Stimulated activated CD8-positive, alpha-beta memory T cell treated with anti-CD3 and anti-CD28 coated beads, Interleukin-4, amount 100 ng/mL, for 4 hours (primary cell): Measurements from ENCODE around the gene NFIB.

Experiments used
- DNase-seq, 2 donors: peaks; one replicate each; pipeline ENCODE4 v3.0.0-alpha.2; 2020; ENCODE audit warnings: low read depth in 2 of 2, low spot score in 1 of 2

NFIB gene

DNA sequence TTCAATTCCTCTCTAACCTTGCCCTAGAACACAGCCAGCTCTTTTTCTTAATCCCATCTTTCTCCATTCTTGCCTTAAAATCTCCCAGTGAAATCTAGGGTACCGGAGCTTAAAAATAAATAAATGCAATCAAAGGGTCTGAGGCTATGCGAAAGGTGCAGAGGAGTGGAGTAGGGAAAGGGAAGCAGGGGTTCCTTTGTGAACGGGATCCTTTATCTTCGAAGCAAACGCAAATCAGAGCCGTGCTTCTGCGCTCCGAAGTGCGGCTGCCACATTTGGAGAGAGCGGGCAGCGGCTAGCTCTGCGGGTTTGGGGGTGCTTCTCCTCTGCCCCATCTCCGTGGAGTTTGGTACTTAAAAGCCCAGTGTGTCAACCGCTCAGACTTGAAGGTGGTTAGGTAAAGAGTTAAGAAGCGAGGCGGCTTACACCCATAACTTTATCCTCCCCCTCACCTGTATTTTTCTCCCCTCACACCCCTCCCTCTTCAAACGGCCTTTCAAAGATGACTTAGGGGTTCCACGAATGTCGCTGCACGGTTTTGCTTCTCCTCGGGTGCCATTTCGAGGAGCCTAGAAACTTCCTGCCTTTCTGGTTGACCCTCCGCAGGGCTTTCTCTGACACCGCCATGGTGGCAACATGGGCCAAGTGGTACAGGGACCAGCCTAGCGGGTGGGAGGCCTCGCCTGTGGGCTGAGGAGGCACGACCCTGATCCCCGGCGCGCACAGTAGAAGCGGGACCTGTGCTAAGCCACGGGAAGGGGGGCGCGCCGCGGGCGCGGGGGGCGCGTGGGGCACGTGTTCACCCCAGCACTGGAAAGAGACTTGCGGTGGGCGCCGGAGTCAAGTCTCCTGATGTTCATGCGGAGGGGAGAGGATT lies 31.7 kb upstream of the NFIB start:
- DNase-seq = no peak

GRCh38 chr9:14344941-14345353 lies 31.0 kb upstream of the NFIB start:
- DNase-seq = no peak

GRCh38 chr9:14344053-14344524 lies 30.1 kb upstream of the NFIB start:
- no peak for DNase-seq

DNA sequence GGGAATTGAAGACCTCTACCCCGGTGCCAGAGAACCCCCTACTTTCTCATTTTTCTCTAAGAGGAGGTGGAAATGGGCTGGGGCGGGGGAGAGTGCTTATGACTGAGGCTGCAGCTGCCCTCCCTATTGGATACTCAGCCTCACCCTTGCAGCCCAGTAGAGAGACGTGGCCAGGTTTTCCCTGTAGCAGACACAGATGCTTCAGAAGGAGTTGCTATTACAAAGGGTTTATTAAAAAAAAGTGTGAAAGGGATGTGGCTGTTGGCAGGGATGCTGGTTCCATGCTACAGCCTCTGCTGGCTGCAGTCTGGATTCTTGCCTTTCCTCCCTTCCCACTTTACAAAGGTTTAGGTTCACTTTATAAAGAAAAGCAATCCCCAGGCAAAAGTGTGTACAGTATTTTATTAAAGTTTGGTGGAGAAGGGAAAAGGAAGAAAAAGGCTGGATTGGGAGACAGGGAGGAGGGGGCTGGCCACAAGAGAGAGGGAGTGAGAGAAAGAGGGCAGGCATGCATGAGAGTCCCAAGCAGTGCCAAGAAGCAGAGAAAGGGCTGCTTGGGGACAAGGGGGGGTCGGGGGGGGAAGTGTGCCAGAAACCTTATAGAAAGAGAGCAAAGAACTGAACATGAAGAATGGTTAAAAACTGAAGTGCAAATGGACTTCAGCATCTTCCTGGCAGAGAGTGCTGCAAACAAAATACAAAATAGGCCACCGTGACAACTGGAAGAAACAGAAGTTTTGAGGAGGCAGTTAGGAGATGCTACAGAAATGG lies 29.5 kb upstream of the NFIB start:
- no peak for DNase-seq

DNA sequence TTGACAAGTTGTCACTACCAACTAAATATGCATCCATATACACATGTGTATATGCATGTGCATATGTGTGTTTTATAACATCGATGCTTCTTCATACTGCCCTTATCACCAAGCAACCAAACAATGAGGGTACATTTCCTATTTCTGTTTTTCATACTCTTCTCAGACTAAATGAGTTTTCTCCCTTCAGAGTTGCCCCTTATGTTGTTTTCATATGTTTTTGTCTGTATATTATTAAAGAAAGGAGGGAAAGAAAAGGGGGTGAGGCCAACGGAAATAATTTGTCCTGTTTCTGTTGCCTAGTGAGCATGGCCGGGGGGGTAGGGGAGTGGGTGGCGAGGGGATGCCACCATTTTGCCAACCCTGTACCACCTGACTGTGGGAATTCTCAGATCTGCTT lies 28.8 kb upstream of the NFIB start:
- no peak for DNase-seq

GRCh38 chr9:14341437-14342122 lies 27.6 kb upstream of the NFIB start:
- DNase-seq = no peak

GRCh38 chr9:14340994-14341393 lies 27.1 kb upstream of the NFIB start:
- DNase-seq = no peak

GRCh38 chr9:14340219-14340873 lies 26.4 kb upstream of the NFIB start:
- DNase-seq = no peak

DNA sequence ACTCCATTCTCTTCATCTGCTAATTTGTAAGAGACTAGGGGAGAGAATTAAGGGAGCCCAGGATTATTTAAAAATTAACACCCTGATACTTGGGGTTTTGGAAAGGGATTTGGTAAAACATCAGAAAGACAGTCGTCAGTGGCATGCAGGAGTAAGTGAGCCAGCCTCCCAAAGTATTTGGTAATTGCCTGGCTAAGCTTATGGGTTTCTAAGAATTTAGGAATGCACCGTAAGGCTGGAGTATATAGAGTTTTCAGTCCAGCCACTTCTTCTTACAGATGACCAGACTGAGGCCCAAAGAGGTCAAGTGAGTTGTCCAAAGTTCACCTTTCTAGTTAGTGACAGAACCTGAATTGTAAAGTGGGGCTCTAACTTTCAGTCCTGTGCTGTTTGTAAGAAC lies 25.8 kb upstream of the NFIB start:
- no peak for DNase-seq

DNA sequence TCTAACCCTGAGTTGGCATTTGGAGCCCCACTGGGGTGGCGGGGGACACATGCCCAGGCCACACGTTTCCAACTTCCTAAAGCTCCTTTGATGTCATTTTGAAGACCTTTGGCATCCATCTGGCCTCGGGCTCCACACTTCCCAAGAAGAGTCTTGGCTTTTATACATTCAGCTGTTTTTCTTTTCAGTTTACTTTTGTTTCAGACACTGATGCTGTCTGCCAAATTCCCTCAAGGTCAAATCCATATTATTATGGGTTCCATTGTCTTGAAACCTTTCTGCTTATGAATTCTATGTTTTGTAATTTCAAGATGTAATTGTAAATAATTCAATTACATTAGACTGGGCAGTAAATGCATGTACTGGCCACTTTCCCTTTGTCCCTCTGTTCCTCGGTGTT lies 23.7 kb upstream of the NFIB start:
- no peak for DNase-seq

GRCh38 chr9:14336244-14336643 lies 22.3 kb upstream of the NFIB start:
- no peak for DNase-seq

- DNase-seq = no peak
These were observed 17.2 kb upstream of the NFIB start for GRCh38 chr9:14331120-14331519.

DNA sequence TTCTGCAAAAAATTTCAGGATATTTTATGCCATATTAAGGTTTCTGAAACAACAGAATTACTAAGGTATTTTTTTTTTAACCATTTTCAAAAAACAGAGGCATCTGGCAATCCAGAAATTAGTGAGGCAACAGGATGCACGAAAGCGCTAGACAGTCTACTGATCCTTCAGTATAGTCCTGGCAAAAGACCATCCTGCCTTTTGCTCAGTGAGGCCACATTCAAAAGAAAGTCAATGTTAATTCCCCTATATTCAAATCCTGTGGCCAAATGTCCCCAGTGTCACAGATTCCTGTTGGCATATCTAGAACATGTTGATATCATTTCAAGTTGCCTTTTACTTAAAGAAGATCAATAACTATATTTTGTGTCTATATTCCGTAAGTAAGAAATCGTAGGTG lies 13.1 kb upstream of the NFIB start:
- DNase-seq = no peak

DNA sequence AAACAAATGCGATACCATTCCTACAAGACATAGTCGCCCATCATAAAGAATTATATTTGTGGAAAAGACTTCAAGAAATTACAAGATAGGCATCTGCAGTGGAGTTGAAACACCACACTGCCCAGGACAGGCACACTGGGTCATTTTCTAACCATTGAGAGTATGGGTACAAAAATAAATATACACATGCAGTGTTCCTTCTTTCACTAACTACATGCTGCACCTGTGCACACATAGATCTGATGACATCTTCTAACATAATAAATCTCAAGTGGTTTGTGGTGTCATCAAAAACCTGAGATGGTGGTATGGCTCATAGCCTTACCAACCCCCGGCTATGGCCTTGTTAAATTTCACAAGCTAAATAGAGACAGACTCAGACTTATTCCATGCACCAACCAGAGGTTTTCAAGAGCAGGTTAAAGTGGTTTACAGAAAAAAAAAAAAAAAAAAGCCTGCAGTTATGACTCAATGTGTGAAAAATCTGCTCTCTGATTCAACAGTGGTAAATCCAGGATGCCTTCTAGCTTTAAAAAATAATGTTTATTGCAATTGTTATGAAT lies 12.4 kb upstream of the NFIB start:
- no peak for DNase-seq

GRCh38 chr9:14325147-14325546 lies 11.2 kb upstream of the NFIB start:
- no peak for DNase-seq

GRCh38 chr9:14323985-14324650 lies 10.2 kb upstream of the NFIB start:
- DNase-seq = no peak

DNA sequence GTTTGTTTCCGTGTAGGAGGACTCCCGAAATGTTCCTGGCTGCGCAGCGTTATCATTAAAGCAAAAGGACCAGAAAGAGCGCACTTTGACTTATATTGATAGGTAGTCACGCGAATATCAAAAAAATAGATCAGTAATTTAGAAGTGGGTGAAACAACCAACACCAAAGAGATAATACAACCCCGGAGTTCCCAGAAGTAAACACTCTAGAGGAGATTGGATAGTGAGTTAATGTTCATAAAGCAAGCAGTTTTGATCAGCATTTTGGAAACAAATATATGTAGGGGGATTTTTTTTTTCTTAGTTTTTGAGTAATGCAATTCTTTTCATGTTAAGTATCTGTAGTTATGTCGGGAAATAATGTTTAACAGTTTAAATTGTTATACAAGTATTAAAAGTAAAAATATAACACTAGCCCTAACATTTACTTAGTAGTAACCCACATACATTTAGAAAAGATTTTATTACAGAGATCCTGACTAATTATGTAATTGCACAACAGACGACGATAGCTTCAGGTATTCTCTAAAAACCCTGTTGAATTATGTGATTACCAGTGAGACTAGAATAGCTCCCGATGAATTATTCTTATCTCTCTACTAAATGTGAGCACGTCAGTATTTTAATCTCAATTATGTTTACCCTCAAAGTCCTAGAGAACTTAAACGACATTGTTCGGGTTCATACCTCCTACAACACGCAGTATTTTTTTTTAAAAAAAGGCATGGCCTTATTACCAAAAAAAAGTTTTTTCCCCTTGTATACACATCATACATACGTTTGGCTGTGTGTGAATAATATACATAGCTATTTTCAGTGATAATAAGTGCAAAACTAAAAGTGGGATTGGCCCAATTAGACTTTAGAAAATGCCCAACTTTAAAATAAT lies 9.4 kb upstream of the NFIB start:
- DNase-seq = no peak

- peak; percentile 19 to 45 for DNase-seq
These were observed 8.5 kb upstream of the NFIB start for GRCh38 chr9:14322211-14323082.
